ENCODE data around the gene P2RY6. TPM values are rescaled to one million over a fixed set of nuclear protein-coding genes. Genes with fewer than 3 reads are reported as not detected.

Gene P2RY6
- total RNA-seq, 4 donors from 2014 or later = 0.46 to 0.81 TPM; not detected in 2

- no peak overlapping the region for H3K4me3 ChIP-seq (ENCODE audit: low read depth, poor library complexity, severe bottlenecking)
- intact Hi-C loops (cut with DNase I; ENCODE audit: low total_unique reads) = no loop called here
- TF ChIP-seq, protein P1, sequence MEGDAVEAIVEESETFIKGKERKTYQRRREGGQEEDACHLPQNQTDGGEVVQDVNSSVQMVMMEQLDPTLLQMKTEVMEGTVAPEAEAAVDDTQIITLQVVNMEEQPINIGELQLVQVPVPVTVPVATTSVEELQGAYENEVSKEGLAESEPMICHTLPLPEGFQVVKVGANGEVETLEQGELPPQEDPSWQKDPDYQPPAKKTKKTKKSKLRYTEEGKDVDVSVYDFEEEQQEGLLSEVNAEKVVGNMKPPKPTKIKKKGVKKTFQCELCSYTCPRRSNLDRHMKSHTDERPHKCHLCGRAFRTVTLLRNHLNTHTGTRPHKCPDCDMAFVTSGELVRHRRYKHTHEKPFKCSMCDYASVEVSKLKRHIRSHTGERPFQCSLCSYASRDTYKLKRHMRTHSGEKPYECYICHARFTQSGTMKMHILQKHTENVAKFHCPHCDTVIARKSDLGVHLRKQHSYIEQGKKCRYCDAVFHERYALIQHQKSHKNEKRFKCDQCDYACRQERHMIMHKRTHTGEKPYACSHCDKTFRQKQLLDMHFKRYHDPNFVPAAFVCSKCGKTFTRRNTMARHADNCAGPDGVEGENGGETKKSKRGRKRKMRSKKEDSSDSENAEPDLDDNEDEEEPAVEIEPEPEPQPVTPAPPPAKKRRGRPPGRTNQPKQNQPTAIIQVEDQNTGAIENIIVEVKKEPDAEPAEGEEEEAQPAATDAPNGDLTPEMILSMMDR (IDR thresholded peaks at IDR 0.05) = no peak
- TF ChIP-seq POLR2A (IDR thresholded peaks at IDR 0.05) = no peak
- no peak for DNase-seq (ENCODE audit: low spot score in 2 of 2)
- 74 to 78% methylated on average over 7 of the region's 7 CpGs for WGBS, 2 donors
Observed at GRCh38 chr11:73322382-73323306, 50.5 kb downstream of the P2RY6 start.

DNA sequence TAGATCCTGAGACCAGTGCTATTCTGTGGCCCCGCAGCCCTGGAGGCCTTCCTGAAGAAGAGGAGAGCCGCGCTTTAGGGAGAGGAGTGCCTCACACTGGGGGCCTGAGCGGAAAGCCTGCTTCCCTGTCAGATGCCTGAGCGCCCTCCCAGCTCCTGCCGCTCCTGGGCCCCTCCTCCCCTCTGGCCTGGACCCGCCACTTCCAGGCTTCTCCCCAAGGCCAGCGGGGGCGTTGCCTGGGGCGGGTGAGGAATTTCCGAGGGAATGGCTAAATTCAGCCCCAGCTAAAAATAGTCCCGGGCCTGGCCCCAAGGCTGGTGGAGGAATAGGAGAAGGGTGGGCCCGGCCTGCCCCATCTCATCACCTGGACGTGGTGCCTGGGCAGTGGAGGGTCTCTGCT is 51.3 kb downstream of the P2RY6 start:
- H3K4me3 ChIP-seq (ENCODE audit: low read depth, poor library complexity, severe bottlenecking) = no peak overlapping the region
- intact Hi-C loops (cut with DNase I; ENCODE audit: low total_unique reads) = no loop called here
- DNase-seq (ENCODE audit: low spot score in 2 of 2) = peak; percentile 47 to 94
- 51 to 55% methylated on average over 8 to 10 of the region's 14 CpGs for WGBS, 2 donors
- TF ChIP-seq, protein P1 (IDR thresholded peaks at IDR 0.05) = no peak
- TF ChIP-seq POLR2A (IDR thresholded peaks at IDR 0.05) = no peak

DNA sequence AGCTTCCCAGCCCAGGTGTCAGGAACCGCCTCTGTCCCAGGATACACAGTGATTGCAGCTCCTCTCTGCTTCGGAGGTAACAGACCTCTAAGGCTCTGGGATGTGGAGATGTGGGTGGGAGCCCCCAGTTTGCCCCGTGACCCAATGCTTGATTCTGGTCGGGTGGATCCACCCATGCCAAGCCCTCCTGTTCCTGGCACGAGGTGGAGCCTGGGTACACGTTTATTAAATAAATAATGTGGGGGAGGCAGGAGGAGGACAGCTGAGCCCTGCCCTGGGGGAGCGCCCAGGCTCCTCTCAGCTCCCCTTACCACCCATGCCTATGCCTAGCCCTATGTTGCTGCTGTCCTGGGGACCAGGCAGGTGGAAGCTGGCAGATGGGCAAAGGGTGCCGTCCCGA is 52.0 kb downstream of the P2RY6 start:
- no peak for TF ChIP-seq POLR2A (IDR thresholded peaks at IDR 0.05)
- TF ChIP-seq, protein P1 (IDR thresholded peaks at IDR 0.05) = no peak
- 55 to 69% methylated on average over 8 to 9 of the region's 9 CpGs for WGBS, 2 donors
- intact Hi-C loops (cut with DNase I; ENCODE audit: low total_unique reads) = no loop called here
- DNase-seq (ENCODE audit: low spot score in 2 of 2) = no peak
- H3K4me3 ChIP-seq (ENCODE audit: low read depth, poor library complexity, severe bottlenecking) = no peak overlapping the region

GRCh38 chr11:73324665-73325035 is 52.5 kb downstream of the P2RY6 start:
- TF ChIP-seq, protein P1 (IDR thresholded peaks at IDR 0.05) = no peak
- no peak for TF ChIP-seq POLR2A (IDR thresholded peaks at IDR 0.05)
- 86 to 96% methylated on average over 2 of the region's 2 CpGs for WGBS, 2 donors
- H3K4me3 ChIP-seq (ENCODE audit: low read depth, poor library complexity, severe bottlenecking) = no peak overlapping the region
- intact Hi-C loops (cut with DNase I; ENCODE audit: low total_unique reads) = no loop called here
- no peak for DNase-seq (ENCODE audit: low spot score in 2 of 2)

DNA sequence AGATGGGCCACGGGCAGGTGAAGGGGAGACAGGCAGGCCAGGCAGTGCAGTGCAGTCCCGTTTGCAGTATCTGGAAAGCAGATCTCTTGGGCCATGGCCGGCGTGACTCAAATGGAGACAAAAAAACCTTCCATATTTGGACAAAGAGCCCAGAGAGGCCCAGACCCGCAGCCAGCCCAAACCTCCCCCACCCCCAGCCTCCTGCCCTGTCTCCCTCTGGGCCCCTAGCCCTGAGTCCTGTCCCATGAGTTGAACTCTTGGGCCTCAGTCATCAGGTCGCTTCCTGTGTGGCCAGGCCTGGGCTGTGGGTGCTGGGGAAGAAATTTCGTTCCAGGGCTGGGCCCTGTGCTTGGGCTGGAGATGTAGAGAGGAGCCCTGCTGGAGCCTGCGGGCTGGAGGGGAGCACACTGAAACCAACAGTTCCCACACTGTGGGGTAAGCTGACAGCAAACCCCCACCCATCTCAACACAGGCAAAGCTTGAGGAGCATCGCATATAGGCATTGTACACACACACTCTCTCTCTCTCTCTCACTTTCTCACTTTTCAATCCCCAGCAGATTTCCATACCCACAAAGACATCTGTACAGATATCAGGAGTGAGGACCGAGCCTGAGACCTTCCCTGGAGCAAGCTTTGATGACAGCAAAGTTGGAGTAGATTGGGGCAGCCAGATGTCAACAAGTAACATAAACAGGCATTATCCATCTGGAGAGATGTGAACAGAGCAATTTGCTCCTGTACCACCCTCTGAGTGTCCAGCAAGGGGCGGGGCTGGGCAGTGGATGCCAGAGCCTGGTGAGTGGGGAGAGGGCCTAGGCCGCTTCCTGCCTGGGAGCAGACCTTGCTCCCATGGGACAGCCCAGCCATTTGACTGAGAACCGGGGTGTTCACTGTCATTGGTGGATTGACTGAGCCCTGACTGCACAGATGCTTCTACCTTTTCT is 53.2 kb downstream of the P2RY6 start:
- TF ChIP-seq, protein P1 (IDR thresholded peaks at IDR 0.05) = no peak
- no peak for TF ChIP-seq POLR2A (IDR thresholded peaks at IDR 0.05)
- DNase-seq (ENCODE audit: low spot score in 2 of 2) = no peak
- intact Hi-C loops (cut with DNase I; ENCODE audit: low total_unique reads) = no loop called here
- H3K4me3 ChIP-seq (ENCODE audit: low read depth, poor library complexity, severe bottlenecking) = no peak overlapping the region
- 67 to 84% methylated on average over 12 to 13 of the region's 13 CpGs for WGBS, 2 donors

All from lower leg skin (tissue), 4 donors.